ENCODE results near the gene MAT2A. TPM values are rescaled to one million over a fixed set of nuclear protein-coding genes. Genes with fewer than 3 reads are reported as not detected.

The MAT2A gene
- total RNA-seq, 1 donor from 2014 or later, result 281 TPM

- DNase-seq (ENCODE audit: low spot score, unreplicated experiment), result no peak
- Mint-ChIP-seq H3K27me3 (no peaks in the 10 kb centered on the region), H3K27ac (no peak overlapping the region), H3K9me3 (ENCODE audit: low read depth) (no peaks in the 10 kb centered on the region), H3K36me3 (ENCODE audit: insufficient read depth) (no peaks in the 10 kb centered on the region), H3K4me1 (ENCODE audit: low read depth) (peaks cover 27% of the 10 kb centered on the region), H3K4me3 (ENCODE audit: low read depth) (no peak overlapping the region)
- TF ChIP-seq CTCF (IDR thresholded peaks at IDR 0.05; ENCODE audit: unreplicated experiment), result no peak
Measured at GRCh38 chr2:85525567-85525966, 13.4 kb upstream of the MAT2A start.

- no peaks in the 10 kb centered on the region for H3K9me3 Mint-ChIP-seq (ENCODE audit: low read depth)
- no peaks in the 10 kb centered on the region for H3K27me3 Mint-ChIP-seq
- DNase-seq (ENCODE audit: low spot score, unreplicated experiment), result no peak
- no peak overlapping the region for H3K27ac Mint-ChIP-seq
- H3K36me3 Mint-ChIP-seq (ENCODE audit: insufficient read depth), result no peaks in the 10 kb centered on the region
- H3K4me1 Mint-ChIP-seq (ENCODE audit: low read depth), result peaks cover 27% of the 10 kb centered on the region
- no peak overlapping the region for H3K4me3 Mint-ChIP-seq (ENCODE audit: low read depth)
- TF ChIP-seq CTCF (IDR thresholded peaks at IDR 0.05; ENCODE audit: unreplicated experiment), result no peak
Measured at GRCh38 chr2:85527787-85528186, 11.2 kb upstream of the MAT2A start.

GRCh38 chr2:85528355-85528754, 10.6 kb upstream of the MAT2A start:
- DNase-seq (ENCODE audit: low spot score, unreplicated experiment), result no peak
- no peaks in the 10 kb centered on the region for H3K27me3 Mint-ChIP-seq

GRCh38 chr2:85529809-85530208, 9.2 kb upstream of the MAT2A start:
- no peaks in the 10 kb centered on the region for H3K9me3 Mint-ChIP-seq (ENCODE audit: low read depth)
- no peak overlapping the region for H3K4me3 Mint-ChIP-seq (ENCODE audit: low read depth)
- no peak for TF ChIP-seq CTCF (IDR thresholded peaks at IDR 0.05; ENCODE audit: unreplicated experiment)
- H3K4me1 Mint-ChIP-seq (ENCODE audit: low read depth), result peaks cover 8% of the 10 kb centered on the region
- H3K27ac Mint-ChIP-seq, result no peak overlapping the region
- no peaks in the 10 kb centered on the region for H3K36me3 Mint-ChIP-seq (ENCODE audit: insufficient read depth)
- no peak for DNase-seq (ENCODE audit: low spot score, unreplicated experiment)
- H3K27me3 Mint-ChIP-seq, result no peaks in the 10 kb centered on the region

More at GRCh38 chr2:85528355-85528754, 10.6 kb upstream of the MAT2A start:
- H3K4me1 Mint-ChIP-seq (ENCODE audit: low read depth), result peaks cover 22% of the 10 kb centered on the region
- TF ChIP-seq CTCF (IDR thresholded peaks at IDR 0.05; ENCODE audit: unreplicated experiment), result no peak
- H3K4me3 Mint-ChIP-seq (ENCODE audit: low read depth), result no peak overlapping the region
- no peaks in the 10 kb centered on the region for H3K9me3 Mint-ChIP-seq (ENCODE audit: low read depth)
- H3K36me3 Mint-ChIP-seq (ENCODE audit: insufficient read depth), result no peaks in the 10 kb centered on the region
- no peak overlapping the region for H3K27ac Mint-ChIP-seq

- no peak for DNase-seq (ENCODE audit: low spot score, unreplicated experiment)
- Mint-ChIP-seq H3K9me3 (ENCODE audit: low read depth) (no peaks in the 10 kb centered on the region), H3K4me3 (ENCODE audit: low read depth) (no peak overlapping the region), H3K27me3 (no peaks in the 10 kb centered on the region), H3K36me3 (ENCODE audit: insufficient read depth) (no peaks in the 10 kb centered on the region), H3K4me1 (ENCODE audit: low read depth) (peaks cover 6% of the 10 kb centered on the region), H3K27ac (no peak overlapping the region)
- TF ChIP-seq CTCF (IDR thresholded peaks at IDR 0.05; ENCODE audit: unreplicated experiment), result no peak
Measured at GRCh38 chr2:85531589-85531988, 7.4 kb upstream of the MAT2A start.
